ENCODE results near the gene CPD. TPM values are rescaled to one million over a fixed set of nuclear protein-coding genes. Genes with fewer than 3 reads are reported as not detected.
A peak's percentile ranks its signal among the peaks of the same experiment; 100 is the strongest.
"Not testable (repeated sequence)": the region's sequence is repeated elsewhere in the genome, so short reads cannot be mapped to it uniquely, and the experiment has no call there.

Gene CPD
- polyA plus RNA-seq, 6 donors from 2014 or later = 3.7 to 10.8 (median 5.9) TPM

- ATAC-seq (ENCODE audit: low read depth in 2 of 2) (no peak), DNase-seq (no peak)
- H3K4me3 Mint-ChIP-seq = no peak overlapping the region
- peaks cover 16 to 22% of the 10 kb centered on the region in 2 donors for H3K36me3 Mint-ChIP-seq
- H3K27me3 Mint-ChIP-seq = no peaks in the 10 kb centered on the region
- no peaks in the 10 kb centered on the region for H3K4me1 Mint-ChIP-seq
- H3K9me3 Mint-ChIP-seq = no peaks in the 10 kb centered on the region
- no peak overlapping the region for H3K27ac Mint-ChIP-seq
These were observed 54.8 kb downstream of the CPD start for GRCh38 chr17:30433514-30433913.

- Mint-ChIP-seq H3K27ac (no peak overlapping the region), H3K27me3 (no peaks in the 10 kb centered on the region), H3K9me3 (no peaks in the 10 kb centered on the region), H3K4me3 (no peak overlapping the region), H3K4me1 (no peaks in the 10 kb centered on the region), H3K36me3 (peaks cover 16 to 17% of the 10 kb centered on the region in 2 donors)
- ATAC-seq (ENCODE audit: low read depth in 2 of 2) = no peak
- no peak for DNase-seq
These were observed 58.0 kb downstream of the CPD start for GRCh38 chr17:30436729-30437128.

- Mint-ChIP-seq H3K4me3 (no peak overlapping the region), H3K36me3 (peaks cover 0 to 24% of the 10 kb centered on the region in 2 donors), H3K27ac (no peak overlapping the region)
These were observed 65.0 kb downstream of the CPD start for GRCh38 chr17:30443721-30444120.

GRCh38 chr17:30446640-30447039, 67.9 kb downstream of the CPD start:
- H3K4me3 Mint-ChIP-seq; H3K27me3 Mint-ChIP-seq; H3K27ac Mint-ChIP-seq; H3K4me1 Mint-ChIP-seq; H3K9me3 Mint-ChIP-seq; ATAC-seq (ENCODE audit: low read depth in 2 of 2); DNase-seq: not testable (repeated sequence)
- peaks cover 0 to 30% of the 10 kb centered on the region in 2 donors for H3K36me3 Mint-ChIP-seq

More at GRCh38 chr17:30443721-30444120, 65.0 kb downstream of the CPD start:
- H3K4me1 Mint-ChIP-seq = no peaks in the 10 kb centered on the region
- DNase-seq = no peak
- no peak for ATAC-seq (ENCODE audit: low read depth in 2 of 2)
- H3K27me3 Mint-ChIP-seq = no peaks in the 10 kb centered on the region
- no peaks in the 10 kb centered on the region for H3K9me3 Mint-ChIP-seq

- ATAC-seq (ENCODE audit: low read depth in 2 of 2) = no peak
- H3K27ac Mint-ChIP-seq = no peak overlapping the region
- H3K9me3 Mint-ChIP-seq = peaks cover 1 to 6% (median 5%) of the 10 kb centered on the region in 7 donors
- peaks cover 0 to 1% (median 0%) of the 10 kb centered on the region in 3 donors for H3K4me1 Mint-ChIP-seq
- DNase-seq = no peak
- peaks cover 6 to 28% of the 10 kb centered on the region in 2 donors for H3K36me3 Mint-ChIP-seq
- no peaks in the 10 kb centered on the region for H3K27me3 Mint-ChIP-seq
- no peak overlapping the region for H3K4me3 Mint-ChIP-seq
These were observed 70.8 kb downstream of the CPD start for GRCh38 chr17:30449480-30449879.

- ATAC-seq (ENCODE audit: low read depth in 2 of 2) = no peak
- peaks cover 11 to 28% of the 10 kb centered on the region in 2 donors for H3K36me3 Mint-ChIP-seq
These were observed 71.6 kb downstream of the CPD start for GRCh38 chr17:30450125-30451027.

GRCh38 chr17:30454635-30455034, 75.9 kb downstream of the CPD start:
- Mint-ChIP-seq H3K4me3 (no peak overlapping the region), H3K36me3 (peaks cover 11 to 37% of the 10 kb centered on the region in 2 donors), H3K4me1 (peaks cover 0 to 4% (median 3%) of the 10 kb centered on the region in 3 donors), H3K27ac (peak overlapping the region in 1 of 6 donors; percentile 17), H3K27me3 (no peaks in the 10 kb centered on the region), H3K9me3 (peaks cover 3 to 8% (median 7%) of the 10 kb centered on the region in 7 donors)
- ATAC-seq (ENCODE audit: low read depth in 2 of 2) = no peak
- DNase-seq = no peak

More at GRCh38 chr17:30450125-30451027, 71.6 kb downstream of the CPD start:
- peaks cover 3 to 8% (median 7%) of the 10 kb centered on the region in 7 donors for H3K9me3 Mint-ChIP-seq
- H3K27me3 Mint-ChIP-seq = no peaks in the 10 kb centered on the region
- H3K4me1 Mint-ChIP-seq = peaks cover 0 to 3% (median 0%) of the 10 kb centered on the region in 3 donors
- DNase-seq = no peak
- no peak overlapping the region for H3K4me3 Mint-ChIP-seq
- H3K27ac Mint-ChIP-seq = no peak overlapping the region

- H3K36me3 Mint-ChIP-seq = peaks cover 31 to 42% of the 10 kb centered on the region in 2 donors
- H3K4me3 Mint-ChIP-seq = no peak overlapping the region
- ATAC-seq (ENCODE audit: low read depth in 2 of 2) (no peak), DNase-seq (no peak)
- H3K9me3 Mint-ChIP-seq = peaks cover 3 to 8% (median 7%) of the 10 kb centered on the region in 7 donors
- H3K4me1 Mint-ChIP-seq = peaks cover 0 to 12% (median 9%) of the 10 kb centered on the region in 3 donors
- H3K27ac Mint-ChIP-seq = no peak overlapping the region
- no peaks in the 10 kb centered on the region for H3K27me3 Mint-ChIP-seq
These were observed 79.6 kb downstream of the CPD start for GRCh38 chr17:30458371-30458770.

GRCh38 chr17:30458797-30459413, 80.2 kb downstream of the CPD start:
- not testable (repeated sequence) for H3K9me3 Mint-ChIP-seq; H3K27me3 Mint-ChIP-seq; H3K4me3 Mint-ChIP-seq; DNase-seq; H3K27ac Mint-ChIP-seq; ATAC-seq (ENCODE audit: low read depth in 2 of 2)
- H3K36me3 Mint-ChIP-seq = peaks cover 32 to 42% of the 10 kb centered on the region in 2 donors
- peaks cover 0 to 12% (median 9%) of the 10 kb centered on the region in 3 donors for H3K4me1 Mint-ChIP-seq

- H3K4me1 Mint-ChIP-seq = no peaks in the 10 kb centered on the region
- no peaks in the 10 kb centered on the region for H3K27me3 Mint-ChIP-seq
- ATAC-seq (ENCODE audit: low read depth in 2 of 2) = no peak
- DNase-seq = no peak
- H3K27ac Mint-ChIP-seq = no peak overlapping the region
- no peak overlapping the region for H3K4me3 Mint-ChIP-seq
- no peaks in the 10 kb centered on the region for H3K9me3 Mint-ChIP-seq
- H3K36me3 Mint-ChIP-seq = peaks cover 0 to under 1% of the 10 kb centered on the region in 2 donors
These were observed 89.7 kb downstream of the CPD start for GRCh38 chr17:30468465-30468864.

- no peak overlapping the region for H3K4me3 Mint-ChIP-seq
- peaks cover 10 to 11% (median 11%) of the 10 kb centered on the region in 3 donors for H3K4me1 Mint-ChIP-seq
- H3K9me3 Mint-ChIP-seq = no peaks in the 10 kb centered on the region
- ATAC-seq (ENCODE audit: low read depth in 2 of 2) (no peak), DNase-seq (no peak)
- H3K27me3 Mint-ChIP-seq = no peaks in the 10 kb centered on the region
- no peak overlapping the region for H3K27ac Mint-ChIP-seq
- H3K36me3 Mint-ChIP-seq = peaks cover 0 to 3% of the 10 kb centered on the region in 2 donors
These were observed 93.6 kb downstream of the CPD start for GRCh38 chr17:30472238-30472890.

- Mint-ChIP-seq H3K4me1 (peaks cover 21 to 31% (median 24%) of the 10 kb centered on the region in 3 donors), H3K4me3 (peak overlapping the region in 2 of 8 donors; percentile 16 to 40), H3K36me3 (peaks cover 0 to 5% of the 10 kb centered on the region in 2 donors), H3K27me3 (no peaks in the 10 kb centered on the region), H3K9me3 (no peaks in the 10 kb centered on the region), H3K27ac (peak overlapping the region in 2 of 6 donors; percentile 69 to 74)
- ATAC-seq (ENCODE audit: low read depth in 2 of 2) (no peak), DNase-seq (no peak)
These were observed 96.5 kb downstream of the CPD start for GRCh38 chr17:30475206-30475605.

- Mint-ChIP-seq H3K4me3 (peak overlapping the region; percentile 95 to 100 (median 98)), H3K27ac (peak overlapping the region; percentile 98 to 100 (median 99)), H3K27me3 (no peaks in the 10 kb centered on the region), H3K36me3 (peaks cover 0 to 5% of the 10 kb centered on the region in 2 donors), H3K4me1 (peaks cover 21 to 36% (median 24%) of the 10 kb centered on the region in 3 donors), H3K9me3 (no peaks in the 10 kb centered on the region)
- ATAC-seq (ENCODE audit: low read depth in 2 of 2) (peak in 1 of 2 donors; percentile 2), DNase-seq (no peak)
These were observed 98.0 kb downstream of the CPD start for GRCh38 chr17:30476726-30477082.
